Measurements from ENCODE around the gene FAS.

Gene FAS

DNA sequence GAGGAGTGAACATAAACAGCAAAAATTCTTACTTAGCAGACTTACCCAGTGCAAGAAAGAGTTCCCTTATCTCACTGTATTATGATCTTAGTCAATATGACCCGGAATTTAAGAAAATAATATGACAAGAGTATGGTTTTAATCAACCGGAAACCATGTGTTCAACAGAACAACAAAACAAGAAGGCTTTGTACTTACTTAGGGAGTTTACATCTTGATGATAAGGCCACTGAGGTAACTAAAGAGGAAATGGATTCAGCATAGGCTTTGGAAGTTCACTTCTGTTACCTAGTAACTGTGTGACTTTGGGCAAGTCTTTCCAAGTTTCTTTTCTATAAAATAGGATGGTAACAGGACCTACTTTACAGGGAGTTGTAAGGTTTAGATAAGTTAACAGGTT is 7.4 kb upstream of the FAS start:
- TF ChIP-seq, protein P1, sequence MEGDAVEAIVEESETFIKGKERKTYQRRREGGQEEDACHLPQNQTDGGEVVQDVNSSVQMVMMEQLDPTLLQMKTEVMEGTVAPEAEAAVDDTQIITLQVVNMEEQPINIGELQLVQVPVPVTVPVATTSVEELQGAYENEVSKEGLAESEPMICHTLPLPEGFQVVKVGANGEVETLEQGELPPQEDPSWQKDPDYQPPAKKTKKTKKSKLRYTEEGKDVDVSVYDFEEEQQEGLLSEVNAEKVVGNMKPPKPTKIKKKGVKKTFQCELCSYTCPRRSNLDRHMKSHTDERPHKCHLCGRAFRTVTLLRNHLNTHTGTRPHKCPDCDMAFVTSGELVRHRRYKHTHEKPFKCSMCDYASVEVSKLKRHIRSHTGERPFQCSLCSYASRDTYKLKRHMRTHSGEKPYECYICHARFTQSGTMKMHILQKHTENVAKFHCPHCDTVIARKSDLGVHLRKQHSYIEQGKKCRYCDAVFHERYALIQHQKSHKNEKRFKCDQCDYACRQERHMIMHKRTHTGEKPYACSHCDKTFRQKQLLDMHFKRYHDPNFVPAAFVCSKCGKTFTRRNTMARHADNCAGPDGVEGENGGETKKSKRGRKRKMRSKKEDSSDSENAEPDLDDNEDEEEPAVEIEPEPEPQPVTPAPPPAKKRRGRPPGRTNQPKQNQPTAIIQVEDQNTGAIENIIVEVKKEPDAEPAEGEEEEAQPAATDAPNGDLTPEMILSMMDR (IDR thresholded peaks at IDR 0.05) = no peak
- Histone ChIP-seq H3K27ac (peak overlapping the region; percentile 76 to 92), H3K4me3 (peak overlapping the region; percentile 50)
- no peak for DNase-seq (ENCODE audit: low spot score)

DNA sequence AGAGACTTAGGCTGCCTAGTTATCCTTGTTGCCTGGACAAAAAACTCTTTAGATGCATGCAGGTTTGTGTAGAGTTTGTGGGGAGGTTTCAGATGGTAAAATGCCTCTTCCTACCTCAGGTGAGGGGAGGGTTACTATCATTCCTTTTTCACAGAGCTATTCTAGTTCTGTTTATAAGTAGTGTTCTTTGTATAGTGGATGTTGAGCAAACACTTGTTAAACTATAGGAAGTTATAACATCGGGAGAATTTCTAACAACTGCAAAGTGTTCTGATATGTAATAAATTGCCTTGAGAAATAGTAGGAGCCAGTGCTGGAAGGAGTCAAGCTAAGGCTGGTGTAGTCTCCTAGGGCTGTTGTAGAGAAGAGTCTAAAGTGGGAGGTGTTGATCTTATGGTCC is 6.7 kb upstream of the FAS start:
- no peak for DNase-seq (ENCODE audit: low spot score)
- Histone ChIP-seq H3K27ac (peak overlapping the region; percentile 76 to 84), H3K4me3 (no peak overlapping the region)
- TF ChIP-seq, protein P1 (IDR thresholded peaks at IDR 0.05) = no peak

DNA sequence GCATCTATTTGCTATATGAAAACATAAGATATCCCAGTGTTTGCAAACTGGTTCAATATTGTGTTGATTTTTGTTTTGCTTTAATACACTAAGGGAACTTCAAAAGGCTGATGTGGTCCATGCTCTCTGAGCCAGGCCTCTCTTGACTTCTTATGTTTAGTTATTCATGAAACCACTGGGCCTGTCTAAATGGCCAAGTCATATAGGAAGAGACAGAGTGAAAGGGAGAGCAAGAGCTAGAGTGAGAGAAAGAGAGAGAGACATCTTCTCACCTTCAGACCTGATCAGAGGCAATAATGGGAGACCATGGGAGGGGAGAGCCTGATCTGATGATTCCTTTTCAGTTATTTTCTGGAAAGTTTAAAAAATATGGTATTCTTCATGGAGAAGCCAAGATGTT is 6.1 kb upstream of the FAS start:
- Histone ChIP-seq H3K4me3 (no peak overlapping the region), H3K27ac (peak overlapping the region; percentile 58 to 84)
- TF ChIP-seq, protein P1 (IDR thresholded peaks at IDR 0.05) = no peak
- DNase-seq (ENCODE audit: low spot score) = no peak

DNA sequence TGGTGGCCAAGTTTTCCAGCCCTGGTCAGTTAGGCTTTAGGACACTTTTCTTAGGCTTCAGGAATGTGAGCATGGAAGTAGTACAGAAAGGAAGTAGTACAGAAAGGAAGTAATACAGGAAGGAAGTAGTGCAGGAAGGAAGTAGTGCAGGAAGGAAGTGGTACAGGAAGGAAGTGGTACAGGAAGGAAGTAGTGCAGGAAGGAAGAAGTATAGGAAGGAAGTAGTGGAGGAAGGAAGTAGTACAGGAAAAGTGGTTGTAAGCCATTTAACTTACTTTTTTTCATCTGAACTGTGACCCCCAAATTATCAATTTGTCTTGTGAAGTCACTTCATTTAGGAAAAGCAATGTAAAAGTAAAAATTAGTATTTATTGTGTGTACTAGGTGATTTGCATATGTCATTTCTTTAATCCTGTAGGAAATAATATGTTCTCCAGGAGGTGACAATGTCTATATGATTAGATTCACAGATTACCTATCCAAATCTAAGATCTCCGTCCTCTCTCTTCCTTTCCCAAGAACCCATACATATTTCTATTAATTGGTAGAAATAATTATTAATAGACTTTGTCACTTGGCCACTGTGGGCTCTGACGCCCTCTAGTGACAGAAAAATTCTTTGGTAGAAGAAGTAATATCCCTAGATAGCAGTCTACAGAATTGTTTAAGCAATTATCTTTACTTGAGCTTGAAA is 3.9 kb upstream of the FAS start:
- Histone ChIP-seq H3K4me3 (no peak overlapping the region), H3K27ac (peak overlapping the region; percentile 38 to 82)
- TF ChIP-seq, protein P1 (IDR thresholded peaks at IDR 0.05) = peak; percentile 65
- DNase-seq (ENCODE audit: low spot score) = no peak

DNA sequence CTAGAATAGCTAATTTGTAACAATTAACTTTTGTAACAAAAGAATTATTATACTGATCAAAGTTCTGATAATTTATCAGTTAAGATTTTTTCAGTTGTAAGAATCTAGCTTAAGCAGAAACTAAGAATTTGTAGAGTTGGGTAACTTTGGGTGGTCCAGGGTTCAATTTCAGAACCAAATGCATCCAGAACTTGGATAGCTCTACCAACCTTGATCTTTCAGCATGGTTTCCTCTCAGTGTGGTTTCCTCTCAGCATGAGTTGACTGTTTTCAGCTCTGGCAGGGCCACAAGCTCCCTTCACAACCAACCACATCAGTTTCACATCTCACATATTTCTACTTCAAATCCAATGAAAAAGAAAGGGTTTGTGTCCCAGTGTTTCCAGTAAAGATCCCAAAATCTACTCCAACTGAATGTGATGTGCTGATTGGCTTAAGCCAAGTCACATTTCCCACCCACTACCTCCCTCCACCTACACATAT is 3.3 kb upstream of the FAS start:
- Histone ChIP-seq H3K27ac (peak overlapping the region; percentile 24 to 82), H3K4me3 (no peak overlapping the region)
- DNase-seq (ENCODE audit: low spot score) = no peak
- TF ChIP-seq, protein P1 (IDR thresholded peaks at IDR 0.05) = no peak

DNA sequence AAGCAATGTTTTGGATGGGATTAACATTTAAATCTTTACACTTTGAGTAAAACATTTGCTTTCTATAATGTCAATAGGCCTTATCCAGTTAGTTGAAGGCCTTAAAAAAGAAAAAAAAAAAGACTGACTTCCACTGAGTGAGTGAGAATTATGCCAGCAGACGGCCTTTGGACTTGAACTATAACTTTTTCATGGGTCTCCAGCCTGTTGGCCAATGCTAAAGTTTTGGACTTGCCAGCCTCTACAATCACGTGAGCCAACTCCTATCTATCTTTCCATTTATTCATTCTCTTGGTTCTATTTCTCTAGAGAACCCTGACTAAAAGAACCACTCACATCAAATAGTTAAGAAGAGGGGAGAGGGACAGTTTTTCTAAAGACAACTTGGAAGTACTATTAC is 2.8 kb upstream of the FAS start:
- H3K4me3 ChIP-seq = no peak overlapping the region
- TF ChIP-seq, protein P1 (IDR thresholded peaks at IDR 0.05) = no peak
- H3K27ac ChIP-seq = peak overlapping the region; percentile 24 to 82
- no peak for DNase-seq (ENCODE audit: low spot score)

DNA sequence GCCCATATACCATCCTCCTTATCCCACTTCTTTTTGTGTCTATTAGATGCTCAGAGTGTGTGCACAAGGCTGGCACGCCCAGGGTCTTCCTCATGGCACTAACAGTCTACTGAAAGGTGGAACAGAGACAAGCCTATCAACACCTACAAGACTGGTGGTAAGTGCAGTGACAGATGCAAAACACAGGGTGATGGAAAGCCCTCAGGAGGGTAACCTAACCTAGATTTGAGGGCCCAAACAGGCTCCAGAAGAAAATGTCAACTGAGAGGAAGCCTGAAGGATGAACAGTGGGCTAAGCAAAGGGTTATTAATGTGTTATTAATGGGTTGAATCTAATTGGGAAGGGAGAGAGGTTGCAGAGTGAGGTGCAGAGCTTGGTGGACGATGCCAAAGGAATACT is 1.2 kb upstream of the FAS start:
- TF ChIP-seq, protein P1 (IDR thresholded peaks at IDR 0.05) = no peak
- DNase-seq (ENCODE audit: low spot score) = no peak
- peak overlapping the region; percentile 93 to 97 for H3K27ac ChIP-seq
- peak overlapping the region; percentile 87 for H3K4me3 ChIP-seq

Data from coronary artery (tissue), 2 donors.